Lung (tissue), 12 donors: ENCODE data around the gene HOXA6. TPM values are rescaled to one million over a fixed set of nuclear protein-coding genes. Genes with fewer than 3 reads are reported as not detected.
A peak's percentile ranks its signal among the peaks of the same experiment; 100 is the strongest.

Experiments
- ATAC-seq: fragments of 200-7000 bp; cut with Tn5 transposase; one replicate; pipeline ENCODE4 v1.9.1; 2020; ENCODE audit warnings: moderate number of reproducible peaks; ENCODE audit not compliant: insufficient read depth, low FRiP score
- DNase-seq, 3 donors: peaks; one replicate each; pipeline ENCODE4 v3.0.0-alpha.2; 2013 to 2017
- H3K27ac ChIP-seq, 2 donors: one replicate each; pipeline ENCODE4 v1.5.1; 2013; ENCODE audit warnings: mild to moderate bottlenecking in 2 of 2, moderate library complexity in 2 of 2, control low read depth in 1 of 2, inconsistent platforms in 1 of 2, low read depth in 1 of 2, low read length in 1 of 2
- H3K27me3 ChIP-seq, 3 donors: one replicate each; pipeline ENCODE4 v1.5.1; 2013; ENCODE audit warnings: low read length in 2 of 3; ENCODE audit not compliant: control insufficient read depth in 3 of 3, insufficient read depth in 3 of 3
- H3K36me3 ChIP-seq, 4 donors: one replicate each; pipeline ENCODE4 v1.5.1; 2013; ENCODE audit warnings: low read length in 4 of 4, mild to moderate bottlenecking in 1 of 4, moderate library complexity in 1 of 4; ENCODE audit not compliant: control insufficient read depth in 4 of 4, insufficient read depth in 4 of 4
- H3K4me1 ChIP-seq, 5 donors: one replicate each; pipeline ENCODE4 v1.5.1; 2013; ENCODE audit warnings: low read length in 5 of 5, mild to moderate bottlenecking in 2 of 5, moderate library complexity in 1 of 5; ENCODE audit not compliant: control insufficient read depth in 5 of 5, insufficient read depth in 5 of 5
- H3K4me3 ChIP-seq: one replicate; pipeline ENCODE4 v1.5.1; 2013; ENCODE audit warnings: mild to moderate bottlenecking, control low read depth, moderate library complexity
- H3K9ac ChIP-seq, 2 donors: one replicate each; pipeline ENCODE4 v1.5.1; 2013; ENCODE audit warnings: low read length in 2 of 2, control low read depth in 1 of 2; ENCODE audit not compliant: insufficient read depth in 1 of 2
- H3K9me3 ChIP-seq, 4 donors: one replicate each; pipeline ENCODE4 v1.5.1; 2013; ENCODE audit warnings: low read length in 3 of 4, mild to moderate bottlenecking in 1 of 4, moderate library complexity in 1 of 4; ENCODE audit not compliant: control insufficient read depth in 4 of 4, insufficient read depth in 3 of 4
- WGBS, 2 donors: extraction: QIAGEN DNeasy Blood & Tissue Kit; methylation state at CpG; one replicate each; pipeline ENCODE4 v1.1.7; 2013; 5-methylcytosine and 5-hydroxymethylcytosine counted together
- polyA plus RNA-seq, 2 donors: library from polyadenylated mRNA; stranded (reverse); fragments of 200-250 nt; gene quantifications; one replicate each; pipeline ENCODE4 v1.2.1, GENCODE V29; 2013
- total RNA-seq, 2 donors: library from RNA; depleted of rRNA in 1 of 2; stranded (reverse); fragments of >200 nt in 1 of 2; gene quantifications; one replicate each; pipeline ENCODE4 v1.2.1, GENCODE V29; 2014 to 2021
- TF ChIP-seq, protein P1 (sequence below): IDR thresholded peaks from 2 replicates; pipeline ENCODE4 v1.5.1; 2012; ENCODE audit warnings: mild to moderate bottlenecking; ENCODE audit errors: control extremely low read depth, extremely low read depth
- donor health status: control.
- donor health status: control.
- donor health status: Bipolar disorder and iron deficiency.
- donor health status: healthy.
- donor health status: DM: yes; HTN: yes; CAD: no.

Gene HOXA6
- total and polyA plus RNA-seq, 4 donors = 0.49 to 7.7 (median 2.8) TPM

DNA sequence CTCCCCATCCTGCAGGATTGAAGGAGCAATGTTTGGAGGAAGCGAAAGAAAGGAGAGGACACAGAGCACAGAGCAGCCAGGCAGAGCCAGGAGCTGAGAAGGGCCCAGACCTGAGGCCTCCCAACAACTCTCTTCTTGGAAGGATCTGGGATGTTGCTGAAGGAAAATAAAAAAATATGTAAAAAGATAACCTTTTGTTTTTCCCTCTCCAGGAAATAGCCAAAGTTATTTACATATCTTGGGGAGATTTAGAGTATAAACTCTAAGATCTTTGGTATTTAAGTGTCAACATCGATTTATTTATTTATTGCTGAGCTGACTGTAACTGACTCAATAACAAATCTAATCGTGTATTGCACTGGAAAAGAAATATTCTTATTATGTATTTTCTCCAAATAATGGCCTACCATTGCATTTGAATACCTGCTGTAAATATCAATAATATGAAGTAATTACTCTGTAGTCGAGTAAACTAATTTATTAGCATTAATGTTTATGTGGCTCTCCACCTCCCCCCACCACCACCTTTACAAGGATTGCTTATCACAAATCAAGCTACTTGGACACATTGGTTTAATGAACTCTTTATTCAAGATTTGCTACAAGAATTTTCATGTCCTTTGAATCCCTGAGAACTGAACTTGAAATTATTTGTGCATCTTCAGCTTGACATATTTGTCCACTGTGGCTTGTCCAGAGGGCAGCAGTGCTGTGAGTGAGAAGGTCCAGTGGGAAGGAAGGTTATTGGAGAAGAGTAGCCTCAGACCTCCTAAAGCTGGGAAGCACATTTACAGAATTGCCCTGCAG, 39.3 kb upstream of the HOXA6 start:
- Histone ChIP-seq H3K4me3 (no peak overlapping the region), H3K27me3 (peaks cover 0 to 99% (median 95%) of the 10 kb centered on the region in 3 donors), H3K36me3 (no peaks in the 10 kb centered on the region), H3K4me1 (peaks cover 0 to 22% (median 14%) of the 10 kb centered on the region in 5 donors), H3K9me3 (peaks cover 0 to 12% (median 0%) of the 10 kb centered on the region in 4 donors), H3K9ac (no peak overlapping the region), H3K27ac (no peak overlapping the region)
- WGBS, 2 donors = 26 to 35% methylated on average over 4 of the region's 4 CpGs
- ATAC-seq (no peak), DNase-seq (peak in 1 of 3 donors; percentile 33)
- TF ChIP-seq, protein P1, sequence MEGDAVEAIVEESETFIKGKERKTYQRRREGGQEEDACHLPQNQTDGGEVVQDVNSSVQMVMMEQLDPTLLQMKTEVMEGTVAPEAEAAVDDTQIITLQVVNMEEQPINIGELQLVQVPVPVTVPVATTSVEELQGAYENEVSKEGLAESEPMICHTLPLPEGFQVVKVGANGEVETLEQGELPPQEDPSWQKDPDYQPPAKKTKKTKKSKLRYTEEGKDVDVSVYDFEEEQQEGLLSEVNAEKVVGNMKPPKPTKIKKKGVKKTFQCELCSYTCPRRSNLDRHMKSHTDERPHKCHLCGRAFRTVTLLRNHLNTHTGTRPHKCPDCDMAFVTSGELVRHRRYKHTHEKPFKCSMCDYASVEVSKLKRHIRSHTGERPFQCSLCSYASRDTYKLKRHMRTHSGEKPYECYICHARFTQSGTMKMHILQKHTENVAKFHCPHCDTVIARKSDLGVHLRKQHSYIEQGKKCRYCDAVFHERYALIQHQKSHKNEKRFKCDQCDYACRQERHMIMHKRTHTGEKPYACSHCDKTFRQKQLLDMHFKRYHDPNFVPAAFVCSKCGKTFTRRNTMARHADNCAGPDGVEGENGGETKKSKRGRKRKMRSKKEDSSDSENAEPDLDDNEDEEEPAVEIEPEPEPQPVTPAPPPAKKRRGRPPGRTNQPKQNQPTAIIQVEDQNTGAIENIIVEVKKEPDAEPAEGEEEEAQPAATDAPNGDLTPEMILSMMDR = no peak

DNA sequence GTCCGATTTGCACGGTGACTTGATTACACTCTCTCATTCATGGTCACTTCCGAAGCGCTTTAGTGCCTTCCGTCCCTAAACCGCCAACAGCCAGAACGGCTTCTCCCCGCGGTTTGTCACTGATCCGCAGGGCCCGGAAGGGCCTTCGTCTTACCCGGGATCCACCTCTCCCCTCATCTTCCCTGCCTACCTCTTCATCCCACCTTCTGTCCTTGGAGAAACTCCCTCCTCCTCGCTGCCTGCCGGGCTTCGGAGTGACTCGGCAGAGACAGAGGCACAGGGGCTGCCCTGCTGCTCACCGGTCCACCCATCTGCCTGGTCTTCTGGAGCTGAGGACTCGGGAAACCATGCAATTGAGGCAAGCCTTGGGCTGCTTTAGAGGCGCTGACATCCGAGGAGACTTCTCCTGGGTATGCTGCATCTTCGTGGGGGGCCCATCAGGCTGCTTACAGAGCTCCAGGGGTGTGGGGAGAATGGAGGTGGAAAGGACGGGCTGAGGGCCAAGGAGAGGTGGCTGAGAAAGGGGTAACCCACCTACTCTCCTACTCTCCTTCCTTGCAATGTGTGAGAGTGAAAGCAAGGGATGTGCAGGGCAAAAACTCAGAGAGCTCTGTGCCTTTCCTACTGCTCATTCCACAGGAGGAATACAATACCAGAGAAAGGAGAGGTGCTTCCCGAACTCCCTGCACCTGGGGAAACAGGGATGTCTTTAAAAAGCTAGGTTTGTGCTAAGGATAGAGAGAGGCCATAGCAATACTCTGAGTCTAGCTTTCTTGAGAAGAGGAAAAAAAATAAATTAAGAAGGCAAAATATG, 38.5 kb upstream of the HOXA6 start:
- WGBS, 2 donors = 7 to 9% methylated on average over 24 of the region's 24 CpGs
- no peak overlapping the region for H3K4me3 ChIP-seq
- no peak overlapping the region for H3K9ac ChIP-seq
- ATAC-seq = no peak
- DNase-seq = peak in 1 of 3 donors; percentile 12
- peaks cover 0 to 98% (median 92%) of the 10 kb centered on the region in 3 donors for H3K27me3 ChIP-seq
- peaks cover 0 to 12% (median 0%) of the 10 kb centered on the region in 4 donors for H3K9me3 ChIP-seq
- TF ChIP-seq, protein P1 = no peak
- H3K4me1 ChIP-seq = peaks cover 0 to 22% (median 14%) of the 10 kb centered on the region in 5 donors
- no peak overlapping the region for H3K27ac ChIP-seq
- H3K36me3 ChIP-seq = no peaks in the 10 kb centered on the region

DNA sequence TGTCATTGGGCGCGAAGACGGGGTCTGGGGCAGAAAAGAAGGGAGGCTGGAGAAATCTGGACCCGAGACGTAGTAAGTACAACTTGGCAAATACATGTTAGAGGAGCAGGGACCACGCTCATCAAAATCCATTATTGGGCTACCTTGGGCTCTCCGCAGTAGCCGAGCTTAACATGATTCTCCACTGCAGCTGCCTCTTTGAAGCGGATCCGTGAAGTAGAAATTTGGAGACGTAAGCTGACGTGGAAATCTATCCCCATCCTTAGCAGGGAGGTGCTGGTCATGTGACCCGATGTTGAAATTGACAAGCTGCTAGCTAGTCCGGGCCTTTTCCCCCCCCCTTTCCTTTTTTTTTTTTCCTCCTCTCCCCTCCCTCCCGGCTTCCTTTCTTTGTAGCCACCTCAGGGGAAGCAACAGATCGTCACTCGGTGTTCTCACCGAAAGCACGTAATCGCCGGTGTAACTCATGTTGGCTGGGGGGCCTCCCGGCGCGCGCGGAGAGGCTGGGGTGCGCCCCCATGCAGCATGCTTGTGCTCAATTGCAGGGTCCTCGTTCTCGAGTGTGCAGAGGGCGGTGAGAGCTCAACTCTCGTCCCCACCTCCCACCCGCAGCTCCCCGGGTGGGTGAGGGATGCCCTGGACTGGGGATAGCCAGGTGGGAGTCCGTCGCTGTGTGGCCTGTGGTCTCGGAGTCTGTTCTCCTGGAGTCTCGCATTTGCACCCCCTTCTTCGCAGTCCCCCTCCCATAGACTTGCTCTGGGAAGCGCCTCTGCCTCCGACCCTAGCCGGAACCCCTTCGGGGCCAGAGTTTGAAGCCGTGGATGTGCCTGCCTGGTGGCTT, 37.7 kb upstream of the HOXA6 start, which contains the start of gene HOXA11:
Gene HOXA11 (minus strand): TSS at position 220 of the 841 bp plus-strand sequence. CDS start 88 bp downstream, at position 132.
- Histone ChIP-seq H3K9ac (no peak within 1 kb of the TSS), H3K36me3 (no peaks in the 10 kb centered on the region), H3K4me1 (peaks cover 0 to 22% (median 14%) of the 10 kb centered on the region in 5 donors), H3K27ac (no peak within 1 kb of the TSS), H3K4me3 (no peak within 1 kb of the TSS), H3K27me3 (peaks cover 0 to 98% (median 92%) of the 10 kb centered on the region in 3 donors), H3K9me3 (peaks cover 0 to 12% (median 0%) of the 10 kb centered on the region in 4 donors)
- DNase-seq = peak in 1 of 3 donors; percentile 30
- no peak for ATAC-seq
- TF ChIP-seq, protein P1 = no peak
- 3 to 7% methylated on average over 43 of the region's 43 CpGs for WGBS, 2 donors
